GM12878 (cell line): Measurements from ENCODE around the gene GPR153. TPM values are rescaled to one million over a fixed set of nuclear protein-coding genes. Genes with fewer than 3 reads are reported as not detected.

Source experiments
- ATAC-seq: fragments of 200-7000 bp; cut with Tn5 transposase; 3 replicates; pipeline ENCODE4 v1.9.1; 2020; ENCODE audit warnings: mild to moderate bottlenecking, moderate library complexity
- Bru-seq: library from RNA; stranded (reverse); fragments of 400-500 nt; gene quantifications from one replicate; lab custom pipeline; 2021; lab: Mats Ljungman, UMichigan
- BruChase-seq, 2 experiments: library from RNA; stranded (reverse); fragments of 400-500 nt; gene quantifications; one replicate each; lab custom pipeline; 2021; lab: Mats Ljungman, UMichigan
- BruUV-seq: library from RNA; stranded (reverse); fragments of 400-500 nt; replicated peaks from 2 replicates; lab custom pipeline; 2021; lab: Mats Ljungman, UMichigan
- CTCF ChIA-PET: fragments of 300-600 bp; sonication (Branson Sonifier 250); formaldehyde crosslinking; extraction: SDS; loops from one replicate; lab custom pipeline; 2021; ENCODE audit warnings: inconsistent platforms; lab: Yijun Ruan, JAX
- POLR2A ChIA-PET: fragments of 350-600 bp; formaldehyde crosslinking; extraction: SDS; loops from one replicate; lab custom pipeline; 2021; ENCODE audit warnings: inconsistent platforms; lab: Charles Lee
- RAD21 ChIA-PET: fragments of 300-600 bp; sonication (Branson Sonifier 250); formaldehyde crosslinking; loops from one replicate; lab custom pipeline; 2023; ENCODE audit warnings: antibody characterized with exemption; ENCODE audit not compliant: unreplicated experiment; lab: Charles Lee
- SMC1A ChIA-PET: fragments of 300-600 bp; sonication (Branson Sonifier 250); formaldehyde crosslinking; loops from one replicate; lab custom pipeline; 2023; ENCODE audit not compliant: unreplicated experiment, uncharacterized antibody; lab: Charles Lee
- DNase-seq: peaks from one replicate; pipeline ENCODE4 v3.0.0-alpha.2; 2011; ENCODE audit warnings: low read depth, low spot score
- FAIRE-seq: peaks from 3 replicates; lab custom pipeline; 2011; peaks lifted over from hg19 to GRCh38; lab: Jason Lieb, UNC
- H2AFZ ChIP-seq: 2 replicates; pipeline ENCODE4 v1.6.0; 2011; ENCODE audit warnings: low read depth, low read length, control low read depth; ENCODE audit not compliant: control insufficient read depth
- H3K27ac ChIP-seq: 2 replicates; pipeline ENCODE4 v1.5.1; 2011; ENCODE audit warnings: control low read depth; ENCODE audit not compliant: control insufficient read depth, insufficient read depth
- H3K27me3 ChIP-seq, 2 experiments: replicated peaks in 1 of 2; 2 replicates each; pipeline versions ENCODE4 v1.6.0 to v1.6.1; 2011; ENCODE audit warnings: low read length in 1 of 2; ENCODE audit not compliant: control insufficient read depth in 2 of 2, insufficient read depth in 2 of 2
- H3K36me3 ChIP-seq, 2 experiments: 2 replicates each; pipeline ENCODE4 v1.5.1; 2011; ENCODE audit warnings: low read length in 1 of 2; ENCODE audit not compliant: control insufficient read depth in 2 of 2, insufficient read depth in 2 of 2
- H3K4me1 ChIP-seq: 2 replicates; pipeline ENCODE4 v1.6.1; 2011; ENCODE audit warnings: mild to moderate bottlenecking, low read length, moderate library complexity, mixed read lengths; ENCODE audit not compliant: control insufficient read depth, insufficient read depth
- H3K4me2 ChIP-seq: 2 replicates; pipeline ENCODE4 v1.6.0; 2011; ENCODE audit warnings: control low read depth; ENCODE audit not compliant: control insufficient read depth, insufficient read depth
- H3K4me3 ChIP-seq: fragments of 200-600 bp; sonication (generic); 2 replicates; pipeline ENCODE4 v1.5.1; 2016
- H3K79me2 ChIP-seq: 2 replicates; pipeline ENCODE4 v1.6.0; 2011; ENCODE audit warnings: low read length; ENCODE audit not compliant: control insufficient read depth, insufficient read depth
- H3K9ac ChIP-seq: 2 replicates; pipeline ENCODE4 v1.8.0; 2011; ENCODE audit warnings: low read length, control low read depth, mixed read lengths; ENCODE audit not compliant: control insufficient read depth, insufficient read depth
- H3K9me3 ChIP-seq: replicated peaks from 3 replicates; pipeline ENCODE4 v1.5.1; 2011; ENCODE audit warnings: mild to moderate bottlenecking, low read length; ENCODE audit not compliant: control insufficient read depth, insufficient read depth
- H4K20me1 ChIP-seq: 2 replicates; pipeline ENCODE4 v1.6.0; 2011; ENCODE audit not compliant: control insufficient read depth, insufficient read depth
- ATF2 ChIP-seq: IDR thresholded peaks from 2 replicates; pipeline ENCODE4 v1.6.1; 2012; ENCODE audit warnings: low read length, inconsistent platforms
- BACH1 ChIP-seq: fragments of 450-650 bp; IDR thresholded peaks from 2 replicates; pipeline ENCODE4 v1.6.1; 2017; ENCODE audit warnings: mild to moderate bottlenecking, borderline replicate concordance
- BHLHE40 ChIP-seq, 2 experiments: fragments of 450-650 bp in 1 of 2; IDR thresholded peaks; 2 replicates each; pipeline ENCODE4 v1.6.1; 2011 to 2017; ENCODE audit warnings: low read depth in 2 of 2, borderline replicate concordance in 1 of 2, improper control_type of control experiment in 1 of 2, low read length in 1 of 2, mild to moderate bottlenecking in 1 of 2
- EGR1 ChIP-seq, 2 experiments: IDR thresholded peaks; 1 replicate in 1 of 2; 2 replicates in 1 of 2; pipeline ENCODE4 v1.6.1; 2011 to 2012; ENCODE audit warnings: low read depth in 2 of 2, low read length in 2 of 2, borderline replicate concordance in 1 of 2, mild to moderate bottlenecking in 1 of 2, moderate library complexity in 1 of 2
- GATAD2B ChIP-seq: fragments of 450-650 bp; conservative IDR thresholded peaks from 2 replicates; pipeline ENCODE4 v1.6.1; 2017; ENCODE audit warnings: low read depth, mild to moderate bottlenecking, moderate library complexity
- IKZF1 ChIP-seq: fragments of 450-650 bp; conservative IDR thresholded peaks from 2 replicates; pipeline ENCODE4 v1.6.1; 2017; ENCODE audit warnings: antibody characterized with exemption, mild to moderate bottlenecking
- LARP7 ChIP-seq: fragments of 450-650 bp; IDR thresholded peaks from 2 replicates; pipeline ENCODE4 v1.6.1; 2017; ENCODE audit warnings: mild to moderate bottlenecking
- MTA2 ChIP-seq: fragments of 450-650 bp; IDR thresholded peaks from 2 replicates; pipeline ENCODE4 v1.6.1; 2016; ENCODE audit warnings: low read depth, mild to moderate bottlenecking, moderate library complexity
- PML ChIP-seq: IDR thresholded peaks from 2 replicates; pipeline ENCODE4 v1.6.1; 2012; ENCODE audit warnings: low read length, inconsistent platforms
- POLR2AphosphoS2 ChIP-seq: IDR thresholded peaks from 2 replicates; pipeline ENCODE4 v1.6.1; 2011; ENCODE audit warnings: low read depth, mild to moderate bottlenecking, low read length, improper control_type of control experiment, moderate library complexity
- SRF ChIP-seq, 2 experiments: IDR thresholded peaks; 2 replicates each; pipeline ENCODE4 v1.6.1; 2011; ENCODE audit warnings: low read depth in 2 of 2, low read length in 2 of 2, mild to moderate bottlenecking in 1 of 2, moderate library complexity in 1 of 2
- ZNF274 ChIP-seq: IDR thresholded peaks from one replicate; pipeline ENCODE4 v1.8.0; 2011; ENCODE audit not compliant: insufficient read length, insufficient read depth
- ZNF592 ChIP-seq: fragments of 450-650 bp; IDR thresholded peaks from 2 replicates; pipeline ENCODE4 v1.6.1; 2017; ENCODE audit warnings: mild to moderate bottlenecking, moderate library complexity
- WGBS: methylation state at CpG from one replicate; pipeline ENCODE4 v1.1.6; 2016; ENCODE audit warnings: low lambda C conversion rate; ENCODE audit not compliant: insufficient replicate concordance, insufficient coverage; ENCODE audit errors: missing lambda C conversion rate; 5-methylcytosine and 5-hydroxymethylcytosine counted together
- in situ Hi-C: fragments of 300-500 bp; cut with MboI; formaldehyde crosslinking; loops from 9 replicates; pipeline ENCODE4 v1.14.3; 2018; ENCODE audit warnings: mixed read lengths
- intact Hi-C: fragments of 100-400 bp; cut with micrococcal nuclease; formaldehyde crosslinking; loops from one replicate; pipeline ENCODE4 v1.14.2; 2022; ENCODE audit not compliant: unreplicated experiment
- long read RNA-seq, 2 experiments: library from polyadenylated mRNA; unstranded; transcript quantifications; one replicate each; pipeline ENCODE4 v2.0.0, GENCODE V29; 2019 to 2020
- polyA minus RNA-seq, 3 experiments: library from RNA; depleted of rRNA, polyadenylated mRNA; stranded (reverse); fragments of >200 nt; gene quantifications; 2 replicates each; pipeline ENCODE4 v1.2.3, GENCODE V29; 2011
- polyA plus RNA-seq, 11 experiments: library from polyadenylated mRNA; depleted of rRNA in 4 of 11; unstranded in 6 of 11; stranded (reverse) in 5 of 11; fragments of >200 nt; fragmentation: Nextera tagmentation in 4 of 11; fragmentation: Illumina TruSeq in 1 of 11; extraction: Ambion mirVana in 4 of 11; extraction: Trizol in 1 of 11; gene quantifications; 1 replicate in 1 of 11; 2 replicates in 10 of 11; pipeline versions ENCODE4 v1.2.1 to v1.2.3, GENCODE V29; 2011 to 2016; ENCODE audit warnings: inconsistent platforms in 2 of 11, missing spikeins in 2 of 11, low read depth in 1 of 11
- total RNA-seq, 4 experiments: library from RNA; depleted of rRNA in 3 of 4; stranded (reverse); fragments of >200 nt in 3 of 4; fragmentation: Illumina TruSeq in 1 of 4; extraction: Trizol in 1 of 4; gene quantifications; 2 replicates each; pipeline versions ENCODE4 v1.2.1 to v1.2.3, GENCODE V29; 2013 to 2021

GPR153 gene
- total RNA-seq (2013; cell fraction: nucleolus; rRNA removed) = 16.3 and 18.1 TPM in 2 replicates
- total RNA-seq (2014; rRNA removed) = 1.1 and 1.6 TPM in 2 replicates
- 0.45 and 0.74 TPM in 2 replicates for total RNA-seq (2014; rRNA removed; fragmentation: Illumina TruSeq; extraction: Trizol)
- 2.2 and 2.4 TPM in 2 replicates for total RNA-seq (2021)
- polyA plus RNA-seq (2011; ENCODE audit: low read depth) = 0.71 TPM
- 0.33 and 0.92 TPM in 2 replicates for polyA plus RNA-seq (2011; rRNA removed)
- polyA plus RNA-seq (2011; cell fraction: cytosol; rRNA removed) = 1.7 and 2.6 TPM in 2 replicates
- 3.9 and 4.2 TPM in 2 replicates for polyA plus RNA-seq (2011; cell fraction: nucleus; rRNA removed)
- 2.1 and 2.9 TPM in 2 replicates for polyA plus RNA-seq (2012)
- 0.29 and 0.63 TPM in 2 replicates for polyA plus RNA-seq (2014; fragmentation: Illumina TruSeq; extraction: Trizol)
- under 1 TPM; 0.05 to 0.11 TPM for polyA plus RNA-seq (2014; fragmentation: Nextera tagmentation; extraction: Ambion mirVana)
- 1.3 and 1.5 TPM in 2 replicates for polyA plus RNA-seq (2014; rRNA removed)
- under 1 TPM; 0.04 to 0.05 TPM for polyA plus RNA-seq (2016; fragmentation: Nextera tagmentation; extraction: Ambion mirVana)
- 1.7 and 3.0 TPM in 2 replicates for polyA minus RNA-seq (2011; rRNA and poly(A)+ RNA removed)
- 1.1 TPM in 2 replicates for polyA minus RNA-seq (2011; cell fraction: cytosol; rRNA and poly(A)+ RNA removed)
- 1.7 and 2.1 TPM in 2 replicates for polyA minus RNA-seq (2011; cell fraction: nucleus; rRNA and poly(A)+ RNA removed)
- Bru-seq, nascent RNA = percentile 54 among the genes with signal in this experiment
- BruChase-seq, experiment 1, labeled RNA remaining after a 6-hour chase = percentile 69 among the genes with signal in this experiment
- BruChase-seq, experiment 2, labeled RNA remaining after a 2-hour chase = percentile 58 among the genes with signal in this experiment
- long read RNA-seq, experiment 1 = 0 reads
- long read RNA-seq, experiment 2 = 0 reads

- H3K4me3 ChIP-seq = peak within 1 kb of the TSS; percentile 78
- H3K4me2 ChIP-seq = peak within 1 kb of the TSS; percentile 86
- in situ Hi-C loops = no loop called here
- no peak for TF ChIP-seq POLR2AphosphoS2
- TF ChIP-seq PML = no peak
- peak; percentile 13 to 82 for TF ChIP-seq EGR1 (IDR thresholded peaks at IDR 0.05; ENCODE audit: borderline replicate concordance in 1 of 2, low read depth in 2 of 2, low read length in 2 of 2)
- 0 out of 4 replicates have a peak, but pooled peaks of 1 of the 2 experiments have one; percentile 11 for TF ChIP-seq BHLHE40 (IDR thresholded peaks at IDR 0.05; ENCODE audit: borderline replicate concordance in 1 of 2, low read depth in 2 of 2, low read length in 1 of 2)
- no peak for TF ChIP-seq ZNF274
- no peak for TF ChIP-seq ATF2
- peak; percentile 56; the same call in 1 of the 2 replicates for TF ChIP-seq IKZF1
- TF ChIP-seq MTA2 = no peak
- 0 out of 4 replicates have a peak, but pooled peaks of 1 of the 2 experiments have one; percentile 12 for TF ChIP-seq SRF (IDR thresholded peaks at IDR 0.05; ENCODE audit: low read depth in 2 of 2, low read length in 2 of 2)
- TF ChIP-seq ZNF592 = no peak
- peak; percentile 50; the same call in 1 of the 2 replicates for TF ChIP-seq LARP7
- TF ChIP-seq BACH1 = 0 out of 2 replicates have a peak, but pooled peaks have one; percentile 17
- peak; percentile 53; the same call in 1 of the 2 replicates for TF ChIP-seq GATAD2B
- intact Hi-C loops = no loop called here
- CTCF ChIA-PET = no interaction called here
- H3K9me3 ChIP-seq = no peaks in the 10 kb centered on the region
- no peak for DNase-seq
- no peaks in the 10 kb centered on the region for H3K79me2 ChIP-seq
- H3K27me3 ChIP-seq = no peaks in the 10 kb centered on the region; a peak in 1 of 4 replicates
- RAD21 ChIA-PET = interaction anchor here (0.6 kb wide), 1 partner anchor 27 kb away, joined by 3 read pairs; no protein-coding TSS in a partner anchor
- no peak within 1 kb of the TSS for H3K9ac ChIP-seq
- SMC1A ChIA-PET = no interaction called here
- H2AFZ ChIP-seq = peak within 1 kb of the TSS; percentile 55
- no peaks in the 10 kb centered on the region for H4K20me1 ChIP-seq
- BruUV-seq = no TSS peak
- no peak within 1 kb of the TSS for H3K27ac ChIP-seq
- peak; percentile 71 for ATAC-seq
- peaks cover 3% of the 10 kb centered on the region; the same call in 1 of the 2 replicates for H3K4me1 ChIP-seq
- POLR2A ChIA-PET = interaction anchor here (0.6 kb wide), 1 partner anchor 293 kb away, joined by 5 read pairs; the partner anchor contains the start of gene NOL9
- peaks cover 0 to 2% of the 10 kb centered on the region in 2 experiments; a peak in 2 of 4 replicates for H3K36me3 ChIP-seq
- FAIRE-seq = no peak
- 8% methylated on average over 18 of the region's 78 CpGs for WGBS
Measured at GRCh38 chr1:6260961-6261614, at the start of gene GPR153. GPR153 (minus strand) TSS chr1:6261098; CDS start chr1:6254905, 6,193 bp downstream.
